BE2C (cell line): ENCODE measurements around the gene MTCL1.

Experiments used
- DNase-seq: peaks from one replicate; pipeline ENCODE4 v3.0.0-alpha.2; 2020
- H3K27me3 ChIP-seq: fragments of 250-450 bp; sonication (Bioruptor Pico); 2 replicates; pipeline ENCODE4 v1.5.1; 2020; ENCODE audit warnings: mild to moderate bottlenecking
- H3K36me3 ChIP-seq: fragments of 250-450 bp; sonication (Bioruptor Pico); 2 replicates; pipeline ENCODE4 v1.5.1; 2020; ENCODE audit warnings: mild to moderate bottlenecking
- H3K4me1 ChIP-seq: fragments of 250-450 bp; sonication (Bioruptor Pico); 2 replicates; pipeline ENCODE4 v1.5.1; 2020
- H3K4me3 ChIP-seq: 2 replicates; pipeline ENCODE4 v1.5.1; 2011; ENCODE audit warnings: low read depth, low read length
- H3K9me3 ChIP-seq: fragments of 250-450 bp; sonication (Bioruptor Pico); 2 replicates; pipeline ENCODE4 v1.5.1; 2020
- TF ChIP-seq, protein P1 (sequence below): IDR thresholded peaks from 2 replicates; pipeline ENCODE4 v1.5.1; 2012; ENCODE audit warnings: mild to moderate bottlenecking, low read depth, low read length

The MTCL1 gene

GRCh38 chr18:8834881-8835280 is 129.5 kb downstream of the MTCL1 start:
- TF ChIP-seq, protein P1, sequence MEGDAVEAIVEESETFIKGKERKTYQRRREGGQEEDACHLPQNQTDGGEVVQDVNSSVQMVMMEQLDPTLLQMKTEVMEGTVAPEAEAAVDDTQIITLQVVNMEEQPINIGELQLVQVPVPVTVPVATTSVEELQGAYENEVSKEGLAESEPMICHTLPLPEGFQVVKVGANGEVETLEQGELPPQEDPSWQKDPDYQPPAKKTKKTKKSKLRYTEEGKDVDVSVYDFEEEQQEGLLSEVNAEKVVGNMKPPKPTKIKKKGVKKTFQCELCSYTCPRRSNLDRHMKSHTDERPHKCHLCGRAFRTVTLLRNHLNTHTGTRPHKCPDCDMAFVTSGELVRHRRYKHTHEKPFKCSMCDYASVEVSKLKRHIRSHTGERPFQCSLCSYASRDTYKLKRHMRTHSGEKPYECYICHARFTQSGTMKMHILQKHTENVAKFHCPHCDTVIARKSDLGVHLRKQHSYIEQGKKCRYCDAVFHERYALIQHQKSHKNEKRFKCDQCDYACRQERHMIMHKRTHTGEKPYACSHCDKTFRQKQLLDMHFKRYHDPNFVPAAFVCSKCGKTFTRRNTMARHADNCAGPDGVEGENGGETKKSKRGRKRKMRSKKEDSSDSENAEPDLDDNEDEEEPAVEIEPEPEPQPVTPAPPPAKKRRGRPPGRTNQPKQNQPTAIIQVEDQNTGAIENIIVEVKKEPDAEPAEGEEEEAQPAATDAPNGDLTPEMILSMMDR = no peak
- no peaks in the 10 kb centered on the region for H3K9me3 ChIP-seq
- DNase-seq = no peak
- H3K4me1 ChIP-seq = no peaks in the 10 kb centered on the region
- no peaks in the 10 kb centered on the region for H3K36me3 ChIP-seq
- H3K27me3 ChIP-seq = no peaks in the 10 kb centered on the region
- no peak overlapping the region for H3K4me3 ChIP-seq

DNA sequence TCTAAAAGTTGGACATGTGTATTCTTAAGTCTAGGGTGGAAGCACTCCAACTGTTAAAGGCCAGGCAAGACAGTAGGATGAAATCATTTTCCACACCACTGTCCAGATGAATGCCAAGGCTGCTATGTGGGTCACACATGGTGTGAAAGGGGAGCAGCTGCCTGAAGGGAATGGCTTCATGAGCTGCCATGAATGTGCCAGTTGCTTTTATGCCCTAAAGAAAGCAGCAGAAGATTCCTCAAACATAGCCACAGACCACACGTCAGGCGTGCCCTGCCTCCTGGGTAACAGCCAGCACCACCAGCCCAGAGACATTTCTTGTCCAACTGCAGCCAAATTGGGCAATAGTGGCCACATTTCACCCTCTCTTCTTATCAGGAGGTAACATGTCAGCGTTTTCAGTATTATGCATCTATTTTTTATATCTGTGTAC is 130.2 kb downstream of the MTCL1 start:
- DNase-seq = no peak
- Histone ChIP-seq H3K36me3 (no peaks in the 10 kb centered on the region), H3K9me3 (no peaks in the 10 kb centered on the region), H3K4me1 (no peaks in the 10 kb centered on the region), H3K4me3 (no peak overlapping the region), H3K27me3 (no peaks in the 10 kb centered on the region)
- TF ChIP-seq, protein P1 = no peak

- Histone ChIP-seq H3K4me3 (no peak overlapping the region), H3K36me3 (no peaks in the 10 kb centered on the region), H3K27me3 (no peaks in the 10 kb centered on the region), H3K9me3 (no peaks in the 10 kb centered on the region), H3K4me1 (no peaks in the 10 kb centered on the region)
- DNase-seq = peak; percentile 34
- TF ChIP-seq, protein P1 = no peak
Observed at GRCh38 chr18:8839281-8839680, 133.9 kb downstream of the MTCL1 start.

DNA sequence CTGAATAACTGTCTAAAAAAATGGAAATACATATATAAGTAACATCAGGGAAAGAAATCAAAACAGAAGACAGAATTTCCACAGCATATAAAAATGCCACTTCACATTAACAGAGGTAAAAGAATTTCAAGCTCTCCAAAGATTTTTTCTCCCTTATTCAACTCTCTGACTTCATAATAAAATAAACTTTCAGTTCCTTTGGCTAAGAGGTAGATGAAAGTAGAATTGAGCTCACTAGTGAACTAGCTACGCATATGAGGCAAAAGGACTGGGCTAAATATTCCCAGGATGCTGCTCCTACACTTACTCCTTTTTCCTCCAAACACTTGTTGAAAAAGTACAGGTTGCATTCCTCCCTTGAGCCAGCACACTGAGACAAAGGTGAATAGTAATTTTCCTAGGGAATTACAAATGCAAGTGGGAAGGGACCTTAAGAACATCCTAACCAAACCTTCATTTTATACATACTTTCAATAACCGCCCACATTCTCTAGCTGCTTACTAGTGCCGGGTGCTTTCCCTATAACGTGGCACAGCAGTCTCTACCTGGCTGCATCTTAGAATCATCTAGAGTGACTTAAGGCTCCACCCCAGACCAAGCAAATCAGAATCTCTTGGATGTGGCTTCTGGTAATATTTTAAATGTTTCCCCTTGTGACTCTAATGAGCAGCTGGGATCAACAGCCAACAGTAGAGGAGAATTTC is 136.6 kb downstream of the MTCL1 start:
- Histone ChIP-seq H3K4me1 (no peaks in the 10 kb centered on the region; the same call in 1 of the 2 replicates), H3K27me3 (no peaks in the 10 kb centered on the region), H3K36me3 (no peaks in the 10 kb centered on the region), H3K4me3 (no peak overlapping the region), H3K9me3 (no peaks in the 10 kb centered on the region)
- TF ChIP-seq, protein P1 = no peak
- DNase-seq = no peak

DNA sequence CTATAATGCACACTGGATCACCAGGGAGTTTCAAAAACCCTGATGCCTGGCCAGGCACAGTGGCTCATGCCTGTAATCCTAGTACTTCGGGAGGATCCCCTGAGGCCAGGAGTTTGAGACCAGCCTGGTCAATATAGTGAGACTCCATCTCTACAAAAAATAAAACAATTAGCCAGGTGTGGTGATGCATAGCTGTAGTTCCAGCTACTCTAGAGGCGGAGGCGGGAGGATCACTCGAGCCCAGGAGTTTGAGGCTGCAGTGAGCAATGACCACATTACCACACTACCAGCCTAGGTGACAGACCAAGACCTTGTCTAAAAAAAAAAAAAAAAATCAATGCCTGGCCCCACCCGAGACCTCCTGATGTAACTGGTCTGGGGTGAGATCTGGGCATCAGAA is 137.2 kb downstream of the MTCL1 start:
- no peaks in the 10 kb centered on the region for H3K9me3 ChIP-seq
- no peak overlapping the region for H3K4me3 ChIP-seq
- TF ChIP-seq, protein P1 = no peak
- DNase-seq = no peak
- no peaks in the 10 kb centered on the region for H3K27me3 ChIP-seq
- no peaks in the 10 kb centered on the region; the same call in 1 of the 2 replicates for H3K4me1 ChIP-seq
- H3K36me3 ChIP-seq = no peaks in the 10 kb centered on the region

- TF ChIP-seq, protein P1 = no peak
- H3K4me3 ChIP-seq = no peak overlapping the region
- H3K27me3 ChIP-seq = no peaks in the 10 kb centered on the region
- no peak for DNase-seq
- no peaks in the 10 kb centered on the region for H3K9me3 ChIP-seq
- H3K36me3 ChIP-seq = no peaks in the 10 kb centered on the region
- H3K4me1 ChIP-seq = no peaks in the 10 kb centered on the region; the same call in 1 of the 2 replicates
Observed at GRCh38 chr18:8843005-8843404, 137.6 kb downstream of the MTCL1 start.
